Stimulated activated naive B cell treated with anti-CD40 and anti-IgM and Interleukin-4, amounts not matched to agents 10 μg/mL and 1 μg/mL and 100 μg/mL, for 72 hours (primary cell): Measurements from ENCODE around the gene BICC1.
"Not testable (repeated sequence)": the region's sequence is repeated elsewhere in the genome, so short reads cannot be mapped to it uniquely, and the experiment has no call there.

Experiments used
- ATAC-seq, 2 donors: fragments of 150-1000 bp; cut with Tn5 transposase; replicated peaks; 2 replicates each; pipeline ENCODE4 v1.10.0; 2021; ENCODE audit warnings: moderate library complexity in 1 of 2
- DNase-seq: peaks from one replicate; pipeline ENCODE4 v3.0.0; 2021
- H3K27ac Mint-ChIP-seq: one replicate; pipeline ENCODE4 v1.8.0; 2022; ENCODE audit warnings: mild to moderate bottlenecking, mixed read lengths
- H3K27me3 Mint-ChIP-seq, 2 donors: one replicate each; pipeline ENCODE4 v1.8.0; 2022; ENCODE audit warnings: mixed read lengths in 2 of 2
- H3K36me3 Mint-ChIP-seq, 2 donors: one replicate each; pipeline ENCODE4 v1.8.0; 2022; ENCODE audit warnings: mixed read lengths in 2 of 2, mild to moderate bottlenecking in 1 of 2
- H3K4me1 Mint-ChIP-seq, 2 donors: one replicate each; pipeline ENCODE4 v1.8.0; 2022; ENCODE audit warnings: mixed read lengths in 2 of 2, mild to moderate bottlenecking in 1 of 2
- H3K4me3 Mint-ChIP-seq, 2 donors: one replicate each; pipeline ENCODE4 v1.8.0; 2022; ENCODE audit warnings: mild to moderate bottlenecking in 2 of 2, mixed read lengths in 2 of 2, moderate library complexity in 1 of 2
- H3K9me3 Mint-ChIP-seq, 2 donors: one replicate each; pipeline ENCODE4 v1.8.0; 2022; ENCODE audit warnings: mixed read lengths in 2 of 2, mild to moderate bottlenecking in 1 of 2

The BICC1 gene

DNA sequence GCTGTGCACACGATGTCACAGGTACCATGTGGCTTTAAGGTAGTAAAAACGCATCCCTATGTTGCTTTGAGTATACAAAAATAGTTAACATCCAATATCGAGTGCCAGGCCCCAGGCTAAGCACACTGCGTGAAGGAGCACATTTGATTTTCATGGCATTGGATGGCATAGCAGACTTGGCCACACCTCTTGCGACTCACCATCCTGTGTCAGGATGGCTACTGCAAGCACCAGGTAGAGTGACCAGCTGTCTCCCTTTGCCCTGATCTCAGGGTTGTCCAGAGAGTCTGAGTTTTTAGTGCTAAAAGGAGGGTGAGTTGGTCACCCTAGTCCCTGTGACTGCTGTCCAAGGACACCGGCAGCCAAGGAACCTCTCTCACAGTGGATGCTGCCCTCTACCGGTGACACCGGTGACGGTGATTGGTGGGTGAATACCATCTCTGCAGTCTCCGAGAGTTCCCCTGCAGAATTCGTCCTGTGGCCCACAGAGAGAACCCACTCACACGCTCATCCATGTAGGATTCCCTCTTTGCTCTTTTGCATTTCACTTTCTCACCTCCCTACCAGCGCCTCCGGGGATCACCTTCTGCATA is 76.1 kb downstream of the BICC1 start:
- Mint-ChIP-seq H3K36me3 (no peaks in the 10 kb centered on the region), H3K4me3 (no peak overlapping the region), H3K27me3 (no peaks in the 10 kb centered on the region), H3K4me1 (no peaks in the 10 kb centered on the region), H3K9me3 (peaks cover 0 to 2% of the 10 kb centered on the region in 2 donors), H3K27ac (no peak overlapping the region)
- no peak for ATAC-seq
- no peak for DNase-seq

DNA sequence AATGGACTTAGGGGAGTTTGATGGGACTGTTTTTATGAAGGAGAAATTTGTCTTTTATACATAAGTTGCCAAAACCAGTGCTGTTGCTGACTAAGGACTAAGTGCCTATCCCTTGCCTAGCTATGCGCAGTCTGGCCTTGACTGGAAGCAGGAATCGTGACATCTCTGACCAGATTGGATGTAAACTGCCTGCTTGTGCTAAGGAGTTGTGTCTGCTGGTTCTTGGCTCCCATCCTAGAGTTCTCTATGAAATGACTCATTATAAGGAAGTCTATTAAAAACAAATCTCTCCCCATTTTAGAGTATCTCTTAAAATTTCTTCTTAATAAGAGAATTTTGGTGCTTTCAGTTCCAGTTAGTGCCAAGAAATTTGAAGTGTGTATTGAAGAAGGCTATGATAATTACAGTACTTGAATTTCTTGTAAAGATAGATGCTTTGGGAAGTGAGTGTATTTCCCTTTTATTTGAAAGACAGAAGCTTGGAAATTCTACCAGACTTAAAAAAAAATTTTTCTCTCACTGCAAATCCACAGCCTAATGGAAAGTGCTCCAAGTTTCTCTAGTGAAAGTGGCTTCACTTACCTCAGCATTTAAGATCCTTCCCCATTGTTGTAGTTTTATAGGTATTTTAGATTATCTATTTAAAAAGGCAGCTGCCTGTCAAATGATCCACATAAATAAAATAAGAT is 77.6 kb downstream of the BICC1 start:
- Mint-ChIP-seq H3K27me3 (no peaks in the 10 kb centered on the region), H3K9me3 (no peaks in the 10 kb centered on the region), H3K4me3 (no peak overlapping the region), H3K36me3 (no peaks in the 10 kb centered on the region), H3K4me1 (no peaks in the 10 kb centered on the region), H3K27ac (no peak overlapping the region)
- DNase-seq (no peak), ATAC-seq (no peak)

DNA sequence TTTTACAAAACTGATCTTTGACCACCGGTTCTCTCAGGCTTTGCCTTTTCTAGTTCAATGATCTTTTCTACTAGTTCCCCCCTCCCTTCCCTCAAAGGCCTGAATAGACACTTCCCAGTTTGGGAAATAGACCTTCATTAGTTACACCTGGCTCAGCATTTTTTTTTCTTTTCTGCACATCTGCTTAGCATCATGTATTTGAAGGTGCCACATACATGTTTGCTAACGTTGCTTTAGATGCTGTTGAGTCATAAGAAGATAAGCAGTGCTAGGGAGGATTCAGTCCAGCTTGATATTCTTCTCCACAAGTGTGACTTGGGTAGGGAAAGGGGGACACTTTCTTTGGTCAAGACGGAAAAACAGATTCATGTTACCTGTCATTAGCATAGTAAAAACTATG is 78.3 kb downstream of the BICC1 start:
- H3K36me3 Mint-ChIP-seq: no peaks in the 10 kb centered on the region
- DNase-seq (no peak), ATAC-seq (no peak)
- H3K27me3 Mint-ChIP-seq: no peaks in the 10 kb centered on the region
- H3K4me3 Mint-ChIP-seq: no peak overlapping the region
- H3K9me3 Mint-ChIP-seq: no peaks in the 10 kb centered on the region
- no peak overlapping the region for H3K27ac Mint-ChIP-seq
- H3K4me1 Mint-ChIP-seq: no peaks in the 10 kb centered on the region

DNA sequence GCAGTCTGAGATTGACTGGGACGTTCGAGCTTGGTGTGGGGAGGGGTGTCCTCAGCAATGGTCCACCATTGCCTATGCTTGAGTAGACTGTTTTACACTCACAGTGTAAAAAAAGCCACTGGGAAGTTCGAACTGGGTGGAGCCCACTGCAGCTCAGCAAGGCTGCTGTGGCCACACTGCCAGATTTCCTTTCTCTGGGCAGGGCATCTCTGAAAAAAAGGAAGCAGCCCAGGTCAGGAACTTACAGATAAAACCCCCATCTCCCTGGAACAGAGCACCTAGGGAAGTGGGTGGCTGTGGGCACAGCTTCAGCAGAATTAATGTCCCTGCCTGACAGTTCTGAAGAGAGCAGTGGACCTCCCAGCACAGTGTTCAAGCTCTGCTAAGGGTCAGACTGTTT is 80.3 kb downstream of the BICC1 start:
- no peaks in the 10 kb centered on the region for H3K36me3 Mint-ChIP-seq
- no peak overlapping the region for H3K4me3 Mint-ChIP-seq
- peaks cover 4 to 8% of the 10 kb centered on the region in 2 donors for H3K9me3 Mint-ChIP-seq
- no peak for DNase-seq
- no peak for ATAC-seq
- H3K27me3 Mint-ChIP-seq: no peaks in the 10 kb centered on the region
- no peak overlapping the region for H3K27ac Mint-ChIP-seq
- H3K4me1 Mint-ChIP-seq: no peaks in the 10 kb centered on the region

DNA sequence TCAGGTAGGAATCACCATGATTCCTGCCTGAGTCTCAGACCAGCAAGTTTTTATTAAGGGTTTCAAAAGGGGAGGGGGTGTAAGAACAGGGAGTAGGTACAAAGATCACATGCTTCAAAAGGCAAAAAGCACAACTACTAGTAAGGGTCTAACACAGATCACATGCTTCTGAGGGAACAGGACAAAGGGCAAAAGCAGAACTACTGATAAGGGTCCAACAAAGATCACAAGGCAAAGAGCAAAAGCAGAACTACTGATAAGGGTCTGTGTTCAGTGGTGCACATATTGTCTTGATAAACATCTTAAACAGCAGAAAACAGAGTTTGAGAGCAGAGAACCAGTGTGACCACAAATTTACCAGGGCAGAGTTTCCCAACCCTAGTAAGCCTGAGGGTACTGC is 84.5 kb downstream of the BICC1 start:
- not testable (repeated sequence) for H3K9me3 Mint-ChIP-seq, H3K27me3 Mint-ChIP-seq, DNase-seq, H3K4me3 Mint-ChIP-seq, H3K36me3 Mint-ChIP-seq, ATAC-seq, H3K4me1 Mint-ChIP-seq, H3K27ac Mint-ChIP-seq

DNA sequence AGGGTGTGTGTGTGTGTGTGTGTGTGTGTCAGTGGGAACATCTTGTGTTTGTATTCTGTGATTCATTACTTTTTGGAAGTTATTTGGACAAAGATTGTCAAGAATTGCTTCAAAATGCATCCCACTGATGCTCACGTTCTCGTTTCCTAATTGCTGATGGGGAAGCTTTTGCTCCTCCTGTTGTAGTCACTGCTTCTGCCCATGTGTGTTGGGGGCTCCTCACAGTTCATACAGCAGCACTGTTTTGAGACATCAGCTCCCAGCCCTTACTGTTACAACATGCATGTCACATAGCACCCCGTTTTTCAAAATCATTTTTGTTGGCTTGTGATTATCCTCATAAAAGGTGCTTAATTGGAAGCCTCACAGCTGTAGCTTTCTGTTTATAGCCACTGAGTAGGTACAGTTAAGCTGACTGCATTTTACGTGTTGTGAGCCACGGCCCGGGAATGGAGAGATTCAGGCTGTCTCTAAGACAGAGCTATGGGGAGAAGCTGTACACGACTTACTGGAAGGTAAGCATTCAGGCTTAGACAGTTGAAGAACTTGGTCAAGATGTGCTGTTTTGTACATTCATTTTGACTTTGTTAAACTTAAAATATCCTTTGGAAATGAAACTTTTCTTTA is 87.4 kb downstream of the BICC1 start:
- Mint-ChIP-seq H3K9me3 (peaks cover 5 to 10% of the 10 kb centered on the region in 2 donors), H3K27me3 (no peaks in the 10 kb centered on the region), H3K4me3 (no peak overlapping the region), H3K36me3 (no peaks in the 10 kb centered on the region), H3K4me1 (no peaks in the 10 kb centered on the region), H3K27ac (no peak overlapping the region)
- DNase-seq: no peak
- no peak for ATAC-seq

DNA sequence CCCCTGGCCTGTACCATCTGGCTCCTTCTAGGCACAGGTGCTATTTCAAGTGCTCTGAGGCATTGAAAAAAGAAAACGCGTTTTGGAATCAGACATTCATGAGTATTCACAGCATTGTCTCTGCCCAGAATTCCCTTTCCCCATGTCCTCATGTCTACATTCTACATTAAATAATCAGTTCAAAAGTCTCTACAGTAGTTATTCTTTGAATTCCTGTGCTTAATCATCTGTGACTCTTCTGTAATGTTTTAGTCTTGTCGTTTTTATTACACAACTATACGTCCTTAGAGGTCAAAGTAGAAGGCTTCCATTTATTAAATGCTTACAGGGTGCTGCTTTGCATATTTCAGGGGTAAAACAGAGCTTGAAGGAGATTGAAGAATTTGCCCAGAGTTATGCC is 95.7 kb downstream of the BICC1 start:
- Mint-ChIP-seq H3K9me3 (peaks cover 0 to 3% of the 10 kb centered on the region in 2 donors), H3K4me3 (no peak overlapping the region), H3K36me3 (no peaks in the 10 kb centered on the region), H3K4me1 (no peaks in the 10 kb centered on the region), H3K27ac (no peak overlapping the region), H3K27me3 (no peaks in the 10 kb centered on the region)
- DNase-seq (no peak), ATAC-seq (no peak)

DNA sequence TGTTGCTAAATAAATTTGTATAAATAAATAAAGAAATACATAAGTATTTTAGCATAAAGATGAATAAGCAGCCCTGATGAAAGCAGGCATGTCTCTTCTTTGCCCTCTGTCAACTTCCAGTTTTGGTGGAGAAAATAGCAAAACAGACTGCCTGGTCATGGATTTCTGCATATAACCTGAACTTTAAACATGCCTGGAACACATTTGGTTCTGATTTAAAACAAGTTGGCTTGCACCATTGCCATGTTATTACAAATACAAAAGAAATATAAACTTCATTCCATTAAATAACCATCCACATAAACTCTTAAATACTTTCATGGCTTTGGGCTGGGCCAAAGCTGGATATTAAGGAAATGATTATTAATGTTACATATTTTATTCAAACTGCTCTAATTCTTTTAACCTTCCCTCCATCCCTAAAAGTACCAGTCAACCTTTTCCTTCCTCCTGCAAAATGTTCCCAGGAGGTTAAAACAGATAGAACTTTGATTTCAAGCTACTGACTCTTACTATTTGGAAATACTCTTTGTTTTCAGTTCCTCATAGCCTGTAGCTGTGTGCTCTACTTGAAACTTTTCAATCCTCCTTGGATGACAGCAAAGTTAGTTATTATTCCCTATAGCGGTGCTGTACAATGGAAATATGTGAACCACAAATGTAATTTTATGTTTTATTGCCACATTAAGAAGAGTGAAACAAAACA is 96.3 kb downstream of the BICC1 start:
- ATAC-seq: no peak
- peaks cover 0 to 3% of the 10 kb centered on the region in 2 donors for H3K9me3 Mint-ChIP-seq
- H3K4me1 Mint-ChIP-seq: no peaks in the 10 kb centered on the region
- H3K27me3 Mint-ChIP-seq: no peaks in the 10 kb centered on the region
- no peaks in the 10 kb centered on the region for H3K36me3 Mint-ChIP-seq
- no peak overlapping the region for H3K4me3 Mint-ChIP-seq
- DNase-seq: no peak
- H3K27ac Mint-ChIP-seq: no peak overlapping the region

DNA sequence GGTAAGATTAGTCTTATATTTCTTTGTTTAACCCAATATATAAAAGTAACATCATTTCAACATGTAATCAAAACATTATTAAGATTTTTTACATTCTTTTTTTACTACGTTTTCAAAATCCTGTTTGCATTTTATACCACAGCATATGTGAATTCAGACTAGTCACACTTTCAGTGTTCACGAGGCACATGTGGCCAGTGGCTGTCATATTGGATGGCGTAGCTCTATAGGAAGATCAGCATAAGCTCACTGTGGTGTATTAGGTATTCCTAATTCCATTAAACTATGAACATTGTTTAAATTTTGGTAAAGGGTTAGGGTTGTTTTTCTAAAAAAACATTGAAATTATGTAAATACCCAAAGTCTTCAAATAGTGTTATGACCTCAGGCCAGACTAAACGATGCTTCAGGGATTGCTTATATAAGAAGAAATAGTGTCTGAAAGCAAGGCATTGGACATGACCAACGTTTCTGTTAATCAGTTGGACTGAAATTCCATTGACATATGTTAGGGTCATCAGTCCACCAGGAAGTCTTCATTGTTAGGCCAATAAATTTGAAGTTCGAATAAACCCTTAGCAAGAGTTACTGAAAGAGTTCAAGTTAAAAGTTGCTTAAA is 97.0 kb downstream of the BICC1 start:
- ATAC-seq (no peak), DNase-seq (no peak)
- Mint-ChIP-seq H3K36me3 (no peaks in the 10 kb centered on the region), H3K27ac (no peak overlapping the region), H3K4me3 (no peak overlapping the region), H3K27me3 (no peaks in the 10 kb centered on the region), H3K9me3 (peaks cover 0 to 3% of the 10 kb centered on the region in 2 donors), H3K4me1 (no peaks in the 10 kb centered on the region)

DNA sequence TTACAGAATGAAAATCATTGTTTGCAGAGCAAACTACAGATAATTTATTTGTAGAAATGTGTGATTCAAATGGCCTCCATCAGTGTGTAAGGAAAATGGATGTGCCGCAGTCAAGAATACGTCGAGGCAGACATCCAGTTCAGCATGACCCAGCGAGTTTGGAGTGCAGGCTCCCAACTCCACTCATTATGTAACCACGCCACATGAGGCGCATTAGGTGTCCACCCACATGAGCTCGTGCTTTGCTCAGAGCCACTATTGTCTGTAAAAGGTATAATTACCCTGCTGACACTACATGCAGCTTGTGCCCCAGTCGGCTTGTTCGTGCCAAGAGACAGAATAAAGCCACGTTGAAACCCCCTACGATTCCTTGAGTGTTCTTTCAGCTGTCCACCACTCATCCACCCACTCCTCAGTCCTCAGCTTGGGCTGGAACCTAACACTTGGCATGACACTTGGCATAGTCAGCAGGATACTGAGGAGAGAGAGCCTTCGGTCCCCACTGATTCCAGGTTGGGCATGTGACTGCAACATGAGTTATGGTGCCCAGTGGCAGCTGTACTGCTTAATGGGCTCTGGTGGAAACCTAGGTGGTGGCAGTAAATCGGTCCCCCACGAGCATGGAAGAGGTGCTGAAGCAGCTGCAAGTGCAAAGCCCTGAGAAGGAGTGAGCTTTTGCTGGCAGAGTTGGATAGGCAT is 102.7 kb downstream of the BICC1 start:
- no peak for ATAC-seq
- Mint-ChIP-seq H3K36me3 (no peaks in the 10 kb centered on the region), H3K4me1 (no peaks in the 10 kb centered on the region), H3K4me3 (no peak overlapping the region), H3K27me3 (no peaks in the 10 kb centered on the region), H3K9me3 (no peaks in the 10 kb centered on the region), H3K27ac (no peak overlapping the region)
- no peak for DNase-seq

DNA sequence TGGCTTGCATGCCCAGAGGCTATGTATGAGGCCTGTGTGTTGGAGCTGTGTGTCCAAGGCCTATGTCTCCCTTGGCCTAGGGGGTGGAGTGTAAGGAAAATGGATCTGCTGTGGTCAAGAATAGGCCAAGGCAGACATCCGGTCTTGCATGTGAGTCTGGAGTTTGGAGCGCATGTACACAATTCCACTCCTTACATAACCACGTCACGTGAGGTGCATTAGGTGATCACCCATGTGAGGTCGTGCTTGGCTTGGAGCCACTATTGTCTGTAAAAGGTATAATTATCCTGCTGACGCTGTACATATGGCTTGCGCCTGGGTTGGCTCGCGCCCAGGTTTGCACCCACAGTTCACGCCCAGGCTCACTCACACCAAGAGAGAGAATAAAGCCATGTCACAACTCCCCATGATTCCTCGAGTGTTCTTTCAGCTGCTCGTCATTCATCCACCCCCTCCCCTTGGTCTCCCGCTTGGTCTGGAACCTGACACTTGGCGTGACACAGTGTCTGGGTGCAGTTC is 105.5 kb downstream of the BICC1 start:
- Mint-ChIP-seq H3K27ac (no peak overlapping the region), H3K9me3 (no peaks in the 10 kb centered on the region), H3K36me3 (no peaks in the 10 kb centered on the region), H3K4me3 (no peak overlapping the region), H3K4me1 (no peaks in the 10 kb centered on the region), H3K27me3 (no peaks in the 10 kb centered on the region)
- DNase-seq (no peak), ATAC-seq (peak in 1 of 2 donors; percentile 5)

DNA sequence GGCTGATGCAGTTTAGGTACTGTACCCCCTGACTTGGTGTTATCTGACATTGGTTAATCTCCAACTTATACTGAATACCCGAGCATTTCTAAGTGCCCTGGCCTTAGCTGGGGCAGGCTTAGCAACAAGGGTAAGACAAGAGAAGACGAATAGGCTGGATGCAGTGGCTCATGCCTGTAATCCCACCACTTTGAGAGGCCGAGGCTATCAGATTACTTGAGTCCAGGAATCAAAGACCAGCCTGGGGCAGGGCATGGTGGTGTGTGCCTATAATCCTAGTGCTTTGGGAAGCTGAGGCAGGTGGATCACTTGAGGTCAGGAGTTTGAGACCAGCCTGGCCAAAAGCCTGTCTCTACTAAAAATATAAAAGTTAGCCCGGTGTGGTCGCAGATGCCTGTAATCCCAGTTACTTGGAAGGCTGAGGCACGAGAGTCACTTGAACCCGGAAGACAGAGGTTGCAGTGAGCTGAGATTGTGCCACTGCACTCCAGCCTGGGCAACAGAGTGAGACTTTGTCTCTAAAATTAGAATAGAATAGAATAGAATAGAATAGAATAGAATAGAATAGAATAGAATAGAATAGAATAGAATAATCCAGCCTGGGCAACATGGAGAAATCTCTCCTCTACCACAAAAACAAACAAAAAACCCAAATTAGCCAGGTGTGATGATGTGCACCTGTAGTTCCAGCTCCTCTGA is 108.9 kb downstream of the BICC1 start:
- no peaks in the 10 kb centered on the region for H3K27me3 Mint-ChIP-seq
- ATAC-seq: no peak
- H3K4me1 Mint-ChIP-seq: no peaks in the 10 kb centered on the region
- DNase-seq: no peak
- H3K4me3 Mint-ChIP-seq: no peak overlapping the region
- no peaks in the 10 kb centered on the region for H3K36me3 Mint-ChIP-seq
- H3K27ac Mint-ChIP-seq: no peak overlapping the region
- H3K9me3 Mint-ChIP-seq: no peaks in the 10 kb centered on the region

DNA sequence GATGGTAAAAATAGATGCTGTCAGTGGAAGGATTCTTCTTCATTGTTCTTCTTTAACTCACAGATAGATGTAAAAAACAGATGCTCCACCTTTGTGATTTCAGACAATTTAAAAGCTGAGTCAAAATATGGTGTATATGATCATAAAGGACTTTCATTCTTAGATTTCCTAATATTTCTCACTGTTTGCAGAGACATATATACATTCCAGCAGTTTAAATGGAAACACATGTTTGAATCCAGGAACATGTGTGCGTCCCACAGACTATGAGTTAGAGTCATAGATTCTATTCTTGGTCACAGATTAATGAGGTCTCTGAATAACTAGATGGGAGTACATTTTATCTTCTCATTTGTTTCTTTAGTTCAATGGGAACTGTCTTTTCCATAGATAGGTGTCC is 109.6 kb downstream of the BICC1 start:
- Mint-ChIP-seq H3K9me3 (no peaks in the 10 kb centered on the region), H3K4me3 (no peak overlapping the region), H3K4me1 (no peaks in the 10 kb centered on the region), H3K27ac (no peak overlapping the region), H3K36me3 (no peaks in the 10 kb centered on the region), H3K27me3 (no peaks in the 10 kb centered on the region)
- ATAC-seq: no peak
- no peak for DNase-seq
